Muscle layer of duodenum (tissue), 2 donors: ENCODE measurements around the gene KRTAP5-5.
"Not testable (repeated sequence)": the region's sequence is repeated elsewhere in the genome, so short reads cannot be mapped to it uniquely, and the experiment has no call there.

Source experiments
- H3K27ac ChIP-seq: one replicate; pipeline ENCODE4 v1.7.0; 2013; ENCODE audit warnings: mild to moderate bottlenecking, low read length
- H3K27me3 ChIP-seq: one replicate; pipeline ENCODE4 v1.7.0; 2013; ENCODE audit warnings: low read depth, mild to moderate bottlenecking, control low read depth, low read length
- H3K36me3 ChIP-seq, 2 donors: one replicate each; pipeline ENCODE4 v1.7.0; 2013; ENCODE audit warnings: low read length in 2 of 2, control low read depth in 1 of 2, mild to moderate bottlenecking in 1 of 2; ENCODE audit not compliant: insufficient read depth in 2 of 2, control insufficient read depth in 1 of 2
- H3K4me1 ChIP-seq, 2 donors: one replicate each; pipeline ENCODE4 v1.7.0; 2013; ENCODE audit warnings: low read length in 2 of 2, mild to moderate bottlenecking in 2 of 2, control low read depth in 1 of 2, moderate library complexity in 1 of 2; ENCODE audit not compliant: insufficient read depth in 2 of 2, control insufficient read depth in 1 of 2
- H3K4me3 ChIP-seq, 2 donors: one replicate each; pipeline ENCODE4 v1.7.0; 2013; ENCODE audit warnings: low read length in 2 of 2, low read depth in 1 of 2, mild to moderate bottlenecking in 1 of 2
- H3K9me3 ChIP-seq, 2 donors: one replicate each; pipeline ENCODE4 v1.7.0; 2013; ENCODE audit warnings: low read length in 2 of 2, control low read depth in 1 of 2, mild to moderate bottlenecking in 1 of 2; ENCODE audit not compliant: control insufficient read depth in 1 of 2
- donor health status: healthy.

KRTAP5-5 gene

DNA sequence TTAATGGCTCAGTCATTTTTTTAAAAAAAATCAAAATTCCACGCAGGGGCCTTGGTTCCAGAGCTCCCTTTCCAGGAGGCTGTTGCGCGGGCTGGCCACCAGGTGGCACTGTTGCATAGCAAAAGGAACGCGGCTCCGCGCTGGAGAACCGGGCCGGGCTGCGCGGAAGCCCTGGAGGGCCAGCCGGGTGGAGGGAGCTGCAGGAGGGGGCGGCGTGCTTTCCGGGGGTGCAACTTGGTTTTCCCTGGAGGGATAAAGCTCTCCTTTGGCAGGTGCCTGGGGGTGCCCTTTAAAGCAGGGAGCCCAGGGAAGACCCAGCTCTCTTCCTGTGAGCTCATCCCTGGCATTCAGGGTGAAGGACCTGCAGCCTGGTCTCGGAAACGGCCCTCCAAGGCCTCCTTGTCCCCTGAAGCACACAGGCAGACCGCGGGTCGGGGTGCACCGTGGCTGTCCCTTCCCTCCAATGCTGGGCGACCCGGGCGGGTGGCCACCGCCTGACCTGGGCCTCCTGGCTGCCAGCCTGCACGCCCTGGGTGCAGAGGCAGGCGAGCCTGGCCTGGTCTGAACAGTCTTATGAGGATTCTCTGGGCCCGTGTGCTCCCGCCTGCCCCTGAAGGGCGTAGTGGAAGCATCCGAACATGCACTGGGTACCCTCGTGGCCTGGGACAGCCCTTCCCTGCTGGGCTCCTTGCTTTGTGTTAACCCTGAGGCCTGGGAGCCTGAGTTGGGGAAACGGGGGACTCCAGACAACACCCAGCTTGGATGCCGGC lies 23.4 kb downstream of the KRTAP5-5 start:
- Histone ChIP-seq H3K27me3 (no peaks in the 10 kb centered on the region), H3K9me3 (no peaks in the 10 kb centered on the region), H3K4me3 (no peak overlapping the region), H3K36me3 (no peaks in the 10 kb centered on the region), H3K4me1 (peaks cover 0 to 6% of the 10 kb centered on the region in 2 donors), H3K27ac (no peak overlapping the region)

GRCh38 chr11:1653541-1654387 lies 24.2 kb downstream of the KRTAP5-5 start:
- Histone ChIP-seq H3K4me3 (no peak overlapping the region), H3K9me3 (no peaks in the 10 kb centered on the region), H3K36me3 (no peaks in the 10 kb centered on the region), H3K4me1 (peaks cover 0 to 6% of the 10 kb centered on the region in 2 donors), H3K27ac (no peak overlapping the region), H3K27me3 (no peaks in the 10 kb centered on the region)

DNA sequence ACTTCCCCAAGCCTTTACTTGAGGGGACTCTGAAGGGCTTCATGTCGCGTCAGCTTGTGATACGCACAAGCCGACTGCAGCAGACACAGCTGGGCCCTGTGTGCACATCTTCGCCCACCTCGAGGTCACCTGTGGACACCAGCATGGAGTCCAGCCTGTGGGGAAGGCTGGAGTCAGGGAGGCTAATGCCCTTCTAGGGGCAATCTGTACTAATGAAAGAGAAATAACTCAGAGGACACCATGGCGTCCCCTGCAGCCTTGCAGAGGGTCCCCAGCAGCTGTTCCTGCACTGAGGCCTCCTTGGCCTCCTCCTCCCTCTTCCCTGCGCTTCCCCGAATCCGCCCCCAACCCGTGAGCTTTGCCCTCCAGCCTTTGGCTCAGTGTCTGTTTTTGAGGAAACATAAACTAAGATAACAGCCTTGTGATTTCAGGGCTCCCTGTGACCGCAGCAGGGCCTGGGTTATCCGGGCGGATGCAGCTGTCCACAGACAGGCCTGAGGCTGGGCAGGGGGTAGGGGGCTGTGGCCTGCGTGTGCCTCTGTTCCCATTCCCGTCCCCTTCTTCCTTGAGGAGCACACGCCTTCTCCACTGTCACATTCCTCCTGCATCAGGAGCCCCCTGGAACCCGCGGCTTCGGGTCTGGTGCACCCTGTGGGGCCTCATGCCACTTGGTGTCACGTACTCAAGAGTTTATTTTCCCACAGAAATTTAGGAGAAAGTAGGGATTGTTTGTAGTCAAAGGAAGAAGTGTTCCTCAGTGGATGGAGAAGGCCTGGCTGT lies 25.0 kb downstream of the KRTAP5-5 start:
- no peaks in the 10 kb centered on the region for H3K9me3 ChIP-seq
- H3K4me1 ChIP-seq, result peaks cover 0 to 6% of the 10 kb centered on the region in 2 donors
- no peaks in the 10 kb centered on the region for H3K36me3 ChIP-seq
- no peaks in the 10 kb centered on the region for H3K27me3 ChIP-seq
- no peak overlapping the region for H3K4me3 ChIP-seq
- H3K27ac ChIP-seq, result no peak overlapping the region

DNA sequence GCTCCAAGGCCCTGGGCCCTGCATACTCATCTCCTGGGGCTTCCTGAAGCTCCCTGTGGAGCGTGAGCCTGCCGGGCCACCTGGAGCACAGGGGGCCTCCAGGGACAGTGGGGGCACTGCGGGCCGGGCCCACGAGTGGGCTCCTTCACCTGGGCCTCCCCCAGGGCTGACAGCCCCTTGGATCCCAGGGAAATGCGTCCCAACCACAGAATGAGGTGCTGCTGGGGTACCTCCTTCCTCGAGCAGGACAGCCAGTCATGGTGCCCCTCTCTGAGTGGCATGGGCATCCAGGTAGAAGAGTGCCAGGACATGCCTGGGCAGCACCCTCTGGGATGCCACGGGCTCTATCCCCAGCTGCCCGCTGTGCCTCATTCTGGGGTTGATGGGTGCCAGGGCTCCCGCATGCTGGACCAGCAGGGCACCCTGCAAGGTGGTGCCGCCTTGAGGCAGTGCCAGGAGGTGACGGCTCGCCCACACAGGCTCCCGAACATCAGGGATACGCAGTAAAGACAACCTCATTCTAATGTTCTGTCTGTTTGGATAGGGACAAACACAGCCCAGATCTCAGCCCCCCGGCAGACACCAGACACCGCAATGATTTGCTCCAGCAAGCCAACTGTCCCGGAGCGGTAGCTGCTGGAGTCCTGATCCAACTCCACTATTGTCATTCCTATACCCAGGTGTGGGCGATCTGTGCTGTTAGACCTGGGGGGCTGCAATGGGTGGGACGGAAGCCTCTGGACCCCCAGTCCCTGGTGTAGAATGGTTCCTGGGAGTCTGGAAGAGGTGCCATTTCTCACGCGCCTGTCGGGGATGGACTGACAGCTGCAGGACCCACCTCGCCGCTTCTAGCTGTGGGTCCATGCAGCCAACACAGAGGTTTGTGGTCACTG lies 25.8 kb downstream of the KRTAP5-5 start:
- Histone ChIP-seq H3K9me3 (no peaks in the 10 kb centered on the region), H3K27me3 (no peaks in the 10 kb centered on the region), H3K36me3 (no peaks in the 10 kb centered on the region), H3K4me3 (no peak overlapping the region), H3K4me1 (peaks cover 0 to 6% of the 10 kb centered on the region in 2 donors), H3K27ac (no peak overlapping the region)

- H3K9me3 ChIP-seq, result no peaks in the 10 kb centered on the region
- no peak overlapping the region for H3K4me3 ChIP-seq
- H3K27ac ChIP-seq, result no peak overlapping the region
- H3K27me3 ChIP-seq, result no peaks in the 10 kb centered on the region
- H3K36me3 ChIP-seq, result no peaks in the 10 kb centered on the region
- H3K4me1 ChIP-seq, result peaks cover 0 to 6% of the 10 kb centered on the region in 2 donors
Observed at GRCh38 chr11:1656061-1656441, 26.5 kb downstream of the KRTAP5-5 start.

DNA sequence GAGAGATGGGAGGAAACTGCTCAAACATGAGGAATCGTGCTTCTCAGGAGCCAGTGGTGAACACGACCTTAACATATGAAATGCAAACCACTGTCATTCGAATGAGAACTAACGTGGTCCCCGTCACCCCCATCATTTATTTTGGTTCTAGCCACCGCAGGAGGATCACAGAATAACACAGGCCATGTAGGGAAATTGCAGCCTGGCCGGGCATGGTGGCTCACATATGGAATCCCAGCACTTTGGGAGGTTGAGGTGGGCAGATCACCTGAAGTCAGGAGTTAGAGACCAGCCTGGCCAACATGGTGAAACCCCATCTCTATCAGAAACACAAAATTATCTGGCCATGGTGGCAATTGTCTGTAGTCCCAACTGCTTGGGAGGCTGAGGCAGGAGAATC lies 27.1 kb downstream of the KRTAP5-5 start:
- no peak overlapping the region for H3K27ac ChIP-seq
- H3K36me3 ChIP-seq, result no peaks in the 10 kb centered on the region
- H3K4me1 ChIP-seq, result peaks cover 0 to 6% of the 10 kb centered on the region in 2 donors
- H3K27me3 ChIP-seq, result no peaks in the 10 kb centered on the region
- H3K4me3 ChIP-seq, result no peak overlapping the region
- no peaks in the 10 kb centered on the region for H3K9me3 ChIP-seq

DNA sequence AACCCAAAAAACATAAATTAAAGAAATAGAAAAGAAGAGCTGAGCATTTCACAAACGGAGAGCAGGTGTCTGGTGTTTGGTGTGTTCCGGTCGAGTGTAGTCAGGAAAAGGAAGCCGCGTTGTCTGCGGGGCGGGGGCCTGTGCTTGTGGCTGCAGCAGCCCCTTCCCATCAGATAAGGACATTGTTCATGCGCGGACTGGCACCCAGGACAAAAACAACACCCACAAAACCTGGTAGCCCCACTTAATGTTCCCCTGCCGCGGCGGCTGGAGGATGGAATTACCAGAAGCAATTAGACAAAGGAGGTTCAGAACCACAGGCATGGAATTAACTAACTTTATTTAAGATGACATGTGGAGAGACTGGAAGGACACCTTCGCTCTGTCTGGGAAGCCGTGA lies 29.9 kb downstream of the KRTAP5-5 start:
- Histone ChIP-seq H3K27me3 (no peaks in the 10 kb centered on the region), H3K4me1 (no peaks in the 10 kb centered on the region), H3K4me3 (no peak overlapping the region), H3K27ac (no peak overlapping the region), H3K9me3 (no peaks in the 10 kb centered on the region), H3K36me3 (no peaks in the 10 kb centered on the region)

DNA sequence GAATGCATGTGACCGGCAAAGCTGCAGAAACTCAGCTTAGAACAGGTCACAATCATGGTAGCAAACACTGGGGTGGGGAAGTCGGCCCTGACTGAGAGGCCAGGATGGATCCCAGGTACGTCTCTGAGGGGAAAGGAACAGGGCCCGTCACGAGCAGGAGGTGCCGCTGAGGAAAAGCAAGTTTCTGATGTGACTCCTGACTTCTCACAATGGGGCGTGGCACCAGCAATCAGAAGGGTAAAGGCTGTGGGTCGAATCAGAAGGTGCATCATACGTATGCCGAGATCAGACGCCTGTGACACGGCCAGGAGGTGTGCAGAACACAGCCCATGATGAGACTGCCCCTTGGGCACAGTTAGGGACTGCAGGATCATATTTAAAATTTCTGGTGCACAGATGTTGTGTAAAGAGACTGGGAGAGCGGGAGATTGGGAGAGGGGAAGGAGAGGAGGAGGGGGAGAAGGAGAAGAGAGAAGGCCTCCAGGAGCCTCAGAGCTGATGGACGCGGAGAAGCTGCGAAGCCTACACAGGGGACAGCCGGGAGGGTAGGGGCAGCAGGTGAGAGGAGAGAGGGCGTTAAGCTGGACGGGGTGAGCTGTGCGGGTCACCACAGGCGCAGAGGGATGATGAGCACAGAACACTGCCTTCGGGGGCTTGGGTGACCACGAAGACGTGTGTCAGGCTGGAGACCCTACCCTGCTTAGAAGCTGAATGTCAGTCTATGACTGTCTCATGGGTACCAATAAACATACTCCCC lies 30.7 kb downstream of the KRTAP5-5 start:
- Histone ChIP-seq H3K9me3 (no peaks in the 10 kb centered on the region), H3K36me3 (no peaks in the 10 kb centered on the region), H3K4me3 (no peak overlapping the region), H3K27me3 (no peaks in the 10 kb centered on the region), H3K4me1 (no peaks in the 10 kb centered on the region), H3K27ac (no peak overlapping the region)

DNA sequence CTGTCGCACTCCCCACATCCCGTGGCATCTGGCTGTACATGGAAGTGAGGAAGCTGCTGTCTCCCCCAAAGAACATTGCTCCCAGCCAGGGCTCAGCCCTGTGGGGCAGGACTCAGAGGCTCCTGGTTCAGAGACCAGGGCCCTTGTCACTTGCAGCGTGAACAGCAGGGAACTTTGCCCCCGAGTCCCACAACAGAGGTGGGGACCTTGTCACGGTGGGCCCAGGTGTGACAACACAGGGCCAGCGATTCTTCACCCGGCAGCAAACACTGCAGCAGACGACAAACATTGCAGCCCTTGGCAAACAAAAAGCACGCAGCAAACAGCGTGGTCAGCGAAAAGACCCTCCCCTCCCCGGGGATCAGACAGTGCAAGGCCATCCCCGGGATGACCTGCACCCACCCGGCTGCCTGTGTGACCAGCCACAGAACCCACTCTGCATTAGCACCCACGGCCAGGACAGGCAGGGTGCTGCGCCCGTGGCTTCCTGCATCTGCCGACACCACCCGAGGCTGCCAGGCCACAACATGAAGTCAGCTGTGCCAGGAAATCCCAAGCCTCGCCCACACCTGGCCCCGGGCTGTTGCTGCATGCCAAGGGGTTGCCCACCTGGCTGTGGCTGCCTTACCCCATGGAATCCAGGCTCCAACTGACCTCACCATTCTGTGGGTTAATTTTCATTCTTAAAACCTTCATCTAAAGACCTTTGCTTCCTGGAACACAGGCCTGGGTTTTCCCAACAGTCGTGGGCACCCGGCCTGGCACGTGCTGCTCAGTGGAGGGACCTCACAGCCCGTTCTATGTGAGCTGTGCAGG lies 32.1 kb downstream of the KRTAP5-5 start:
- H3K36me3 ChIP-seq, H3K4me3 ChIP-seq, H3K27me3 ChIP-seq, H3K4me1 ChIP-seq, H3K27ac ChIP-seq, H3K9me3 ChIP-seq: not testable (repeated sequence)
